ENCODE results near the gene PDCD2L.
"Not testable (repeated sequence)": the region's sequence is repeated elsewhere in the genome, so short reads cannot be mapped to it uniquely, and the experiment has no call there.

PDCD2L gene

DNA sequence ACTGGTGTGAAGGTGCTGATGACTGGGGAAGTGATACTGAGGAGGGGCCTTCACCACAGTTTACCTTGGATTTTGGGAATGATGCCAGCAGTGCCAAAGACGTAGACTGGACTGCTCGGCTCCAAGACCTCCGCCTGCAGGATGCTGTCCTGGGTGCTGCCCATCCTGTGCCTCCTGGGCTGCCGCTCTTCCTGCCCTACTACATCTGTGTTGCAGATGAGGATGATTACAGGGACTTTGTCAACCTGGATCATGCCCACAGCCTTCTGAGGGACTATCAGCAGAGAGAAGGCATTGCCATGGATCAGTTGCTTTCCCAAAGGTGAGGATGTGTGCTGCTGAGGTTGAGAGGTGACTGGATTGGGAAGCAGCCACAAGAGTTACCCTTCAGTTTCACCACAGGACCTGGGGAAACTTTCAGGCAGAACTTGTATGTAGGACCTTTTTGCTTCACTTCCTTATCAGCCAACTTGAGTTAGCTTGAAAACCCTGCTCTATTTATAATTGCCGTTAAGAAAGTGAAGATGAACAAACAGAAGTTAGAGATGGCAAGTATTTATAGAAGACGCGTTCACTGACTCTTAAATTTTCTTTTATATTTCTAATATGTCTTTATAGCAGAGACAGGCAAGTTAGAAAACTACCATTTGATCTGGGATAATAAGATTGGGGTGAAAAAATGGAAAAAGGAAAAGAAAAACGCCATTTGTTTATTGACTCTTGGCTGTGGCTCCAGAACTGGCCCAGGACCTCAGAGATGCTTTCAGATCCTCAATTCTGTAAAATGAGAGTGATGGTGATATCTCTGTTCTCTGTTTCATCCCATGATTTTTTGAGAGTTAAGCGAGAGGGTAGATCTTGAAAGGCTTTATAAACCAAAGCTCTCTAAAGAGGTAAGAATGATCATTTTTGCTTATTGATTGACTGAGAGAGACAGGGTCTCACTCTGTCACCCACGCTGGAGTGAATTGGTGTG, 5.3 kb downstream of the PDCD2L start:
- no peak for DNase-seq (ENCODE audit: low read depth in 2 of 2, low spot score in 1 of 2)

DNA sequence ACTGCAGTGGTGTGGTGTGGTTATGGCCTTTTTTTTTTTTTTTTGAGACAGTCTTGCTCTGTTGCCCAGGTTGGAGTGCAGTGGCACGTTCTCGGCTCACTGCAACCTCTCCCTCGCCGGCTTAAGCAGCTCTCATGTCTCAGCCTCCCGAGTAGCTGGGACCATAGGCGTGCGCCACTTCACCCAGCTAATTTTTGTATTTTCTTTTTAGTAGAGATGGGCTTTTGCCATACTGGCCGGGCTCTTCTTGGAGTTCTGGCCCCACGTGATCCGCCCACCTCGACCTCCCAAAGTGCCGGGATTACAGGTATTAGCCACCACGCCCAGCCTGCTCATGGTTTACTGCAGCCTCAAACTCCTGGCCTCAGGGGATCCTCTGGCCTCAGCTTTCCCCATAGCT, 7.0 kb downstream of the PDCD2L start:
- DNase-seq (ENCODE audit: low read depth in 2 of 2, low spot score in 1 of 2) = no peak

DNA sequence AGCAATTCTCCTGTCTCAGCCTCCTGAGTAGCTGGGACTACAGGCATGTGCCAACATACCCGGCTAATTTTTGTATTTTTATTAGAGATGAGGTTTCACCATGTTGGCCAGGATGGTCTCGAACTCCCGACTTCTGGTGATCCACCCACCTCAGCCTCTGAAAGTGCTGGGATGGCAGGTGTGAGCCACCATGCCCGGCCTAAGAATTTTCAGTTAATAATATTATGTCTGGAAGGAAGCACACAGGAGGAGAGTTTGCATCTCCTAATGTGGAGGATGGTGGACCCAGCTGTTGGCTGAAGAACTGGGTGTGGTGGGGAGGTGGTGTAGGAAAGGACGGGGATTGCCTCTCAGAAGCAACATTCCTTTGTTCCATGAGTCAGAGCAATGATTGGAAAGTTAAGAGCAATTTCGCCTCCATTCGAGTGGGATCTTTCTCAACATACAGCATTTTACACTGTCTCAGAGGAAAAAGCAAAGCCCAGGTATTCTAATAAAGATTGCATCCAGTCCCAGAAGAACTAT, 11.9 kb downstream of the PDCD2L start:
- DNase-seq (ENCODE audit: low read depth in 2 of 2, low spot score in 1 of 2) = no peak

DNA sequence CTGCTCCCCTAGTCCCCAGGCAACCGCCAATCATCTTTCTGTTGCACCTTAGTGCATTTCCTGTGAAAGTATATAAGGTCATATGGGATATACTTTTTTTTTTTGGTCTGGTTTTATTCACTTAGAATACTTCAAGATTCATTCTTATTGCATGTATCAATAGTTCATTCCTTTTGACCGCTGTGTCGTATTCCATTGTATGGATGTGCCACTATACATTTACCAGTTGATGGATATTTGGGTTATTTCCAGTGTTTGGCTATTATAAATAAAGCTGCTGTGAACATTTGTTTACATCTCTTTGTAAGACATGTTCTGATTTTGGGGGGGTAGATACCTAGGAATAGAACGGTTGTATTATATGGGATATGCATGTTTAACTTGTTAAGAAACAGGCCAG, 14.1 kb downstream of the PDCD2L start:
- no peak for DNase-seq (ENCODE audit: low read depth in 2 of 2, low spot score in 1 of 2)

DNA sequence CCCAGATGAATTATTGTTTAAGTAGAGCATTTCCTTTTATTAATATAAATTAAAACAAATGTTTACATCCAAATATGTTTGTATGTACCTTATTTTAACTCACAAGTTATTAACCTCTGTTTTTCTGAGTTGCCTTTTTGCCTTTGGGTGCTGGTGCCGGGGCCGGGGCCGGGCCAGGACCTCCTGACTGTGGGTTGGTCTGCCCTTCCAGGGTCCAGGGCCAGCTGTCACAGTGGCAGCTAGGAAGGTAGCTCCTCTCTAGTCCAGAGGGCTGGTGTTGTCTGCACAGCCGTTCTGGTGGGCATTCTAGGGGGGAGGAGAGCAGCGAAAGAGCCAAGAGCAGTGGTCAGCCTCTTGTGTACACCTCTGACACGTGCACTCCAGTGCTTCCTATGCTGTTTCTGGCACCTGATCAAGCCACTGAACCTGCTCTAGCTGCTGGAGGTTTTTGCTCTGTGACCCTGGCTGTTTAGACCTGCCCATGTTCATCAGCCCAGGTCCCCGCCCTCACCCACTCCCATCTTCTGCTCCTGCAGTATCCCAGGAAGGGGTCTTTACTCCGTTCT, 22.0 kb downstream of the PDCD2L start:
- no peak for DNase-seq (ENCODE audit: low read depth in 2 of 2, low spot score in 1 of 2)

DNA sequence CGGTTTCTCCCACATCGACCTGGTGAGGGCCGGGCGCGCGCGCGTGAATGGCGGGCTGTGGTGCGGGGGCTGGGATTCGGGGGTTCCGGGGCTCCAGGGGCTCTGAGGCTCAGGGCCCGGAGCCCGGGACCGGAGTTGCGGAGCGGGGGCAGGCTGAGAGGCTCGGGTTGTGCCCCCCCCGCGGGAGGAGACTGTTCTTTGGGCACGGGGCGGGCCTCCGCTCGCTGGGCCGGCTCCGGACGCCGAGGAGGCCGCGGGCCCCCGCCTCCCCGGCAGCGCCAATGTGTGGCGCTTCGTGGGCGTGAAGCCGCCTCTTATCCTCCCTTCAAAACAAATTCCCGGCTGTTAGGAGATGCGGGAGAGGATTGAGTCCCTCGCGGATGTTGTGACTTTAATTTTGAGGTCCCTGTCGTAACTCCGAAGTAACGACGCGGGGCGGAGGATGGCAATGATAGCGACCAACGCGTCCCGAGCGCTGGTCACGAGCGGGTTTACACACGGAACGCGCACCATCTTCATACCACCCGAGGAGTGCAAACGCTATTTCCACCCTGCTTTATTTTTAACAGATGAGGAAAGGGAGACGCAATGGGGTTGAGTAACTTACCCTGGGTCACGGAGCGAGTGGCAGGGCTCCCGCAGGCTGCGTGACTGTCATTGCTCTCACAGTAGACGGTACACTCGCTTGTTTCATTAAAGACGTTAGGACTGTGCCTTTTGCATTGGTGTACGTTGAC, 24.5 kb downstream of the PDCD2L start:
- DNase-seq (ENCODE audit: low read depth in 2 of 2, low spot score in 1 of 2) = peak in 1 of 2 donors; percentile 9

DNA sequence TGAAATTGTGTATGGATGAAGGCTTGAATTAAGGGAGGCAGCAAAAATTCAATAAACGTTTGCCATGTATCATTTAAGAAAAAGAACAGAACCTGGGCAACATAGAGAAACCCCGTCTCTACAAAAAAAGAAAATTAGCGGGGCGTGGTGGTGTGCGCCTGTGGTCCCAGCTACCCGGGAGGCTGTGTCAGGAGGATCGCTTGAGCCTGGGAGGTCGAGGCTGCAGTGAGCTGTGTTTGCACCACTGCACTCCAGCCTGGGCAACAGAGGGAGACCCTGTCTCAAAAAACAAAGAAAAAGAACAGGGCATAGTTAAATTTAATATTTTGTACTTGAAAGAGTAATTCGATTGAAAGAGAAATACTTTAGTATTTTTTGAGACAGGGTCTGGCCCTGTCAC, 25.4 kb downstream of the PDCD2L start:
- no peak for DNase-seq (ENCODE audit: low read depth in 2 of 2, low spot score in 1 of 2)

DNA sequence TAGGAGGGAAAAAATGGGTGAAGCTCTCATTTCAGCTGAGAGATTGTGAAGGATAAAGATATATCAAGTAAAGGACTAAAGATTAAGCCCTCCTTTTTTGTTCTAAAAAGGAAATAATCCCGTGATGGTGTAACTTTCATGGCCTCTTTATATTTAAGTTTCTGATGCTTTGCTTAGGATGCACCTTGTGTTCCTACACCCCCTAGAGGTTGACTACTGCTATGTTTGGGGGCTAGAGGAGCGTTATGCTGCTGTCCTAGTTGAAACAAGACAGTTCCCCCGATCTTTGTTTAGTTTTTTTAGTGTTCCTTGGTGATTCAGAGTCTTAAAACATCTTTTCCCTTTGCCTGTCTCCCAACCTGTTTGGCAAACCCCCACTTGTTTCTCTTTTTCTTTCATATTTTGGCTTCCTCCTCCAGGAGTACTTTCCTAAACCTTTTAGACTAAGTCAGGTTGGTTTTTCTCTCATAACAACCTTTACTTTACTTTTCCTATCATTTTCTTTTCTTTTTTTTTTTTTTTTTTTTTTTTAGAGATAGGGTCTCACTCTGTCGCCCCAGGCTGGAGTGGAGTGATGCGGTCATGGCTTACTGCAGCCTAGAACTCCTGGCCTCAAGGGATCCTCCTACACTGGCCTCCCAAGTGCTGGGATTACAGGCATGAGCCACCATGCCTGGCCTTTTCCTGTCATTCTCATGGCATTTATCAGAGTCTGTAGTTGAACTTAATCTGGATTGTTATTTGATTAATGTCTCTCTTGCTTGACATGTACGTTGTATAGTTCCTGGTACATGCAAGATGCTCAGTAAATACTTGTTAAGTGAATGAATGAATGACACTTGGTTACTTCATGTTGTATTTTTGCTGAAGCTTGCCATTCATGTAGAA, 26.8 kb downstream of the PDCD2L start:
- DNase-seq (ENCODE audit: low read depth in 2 of 2, low spot score in 1 of 2) = peak; percentile 6 to 15

DNA sequence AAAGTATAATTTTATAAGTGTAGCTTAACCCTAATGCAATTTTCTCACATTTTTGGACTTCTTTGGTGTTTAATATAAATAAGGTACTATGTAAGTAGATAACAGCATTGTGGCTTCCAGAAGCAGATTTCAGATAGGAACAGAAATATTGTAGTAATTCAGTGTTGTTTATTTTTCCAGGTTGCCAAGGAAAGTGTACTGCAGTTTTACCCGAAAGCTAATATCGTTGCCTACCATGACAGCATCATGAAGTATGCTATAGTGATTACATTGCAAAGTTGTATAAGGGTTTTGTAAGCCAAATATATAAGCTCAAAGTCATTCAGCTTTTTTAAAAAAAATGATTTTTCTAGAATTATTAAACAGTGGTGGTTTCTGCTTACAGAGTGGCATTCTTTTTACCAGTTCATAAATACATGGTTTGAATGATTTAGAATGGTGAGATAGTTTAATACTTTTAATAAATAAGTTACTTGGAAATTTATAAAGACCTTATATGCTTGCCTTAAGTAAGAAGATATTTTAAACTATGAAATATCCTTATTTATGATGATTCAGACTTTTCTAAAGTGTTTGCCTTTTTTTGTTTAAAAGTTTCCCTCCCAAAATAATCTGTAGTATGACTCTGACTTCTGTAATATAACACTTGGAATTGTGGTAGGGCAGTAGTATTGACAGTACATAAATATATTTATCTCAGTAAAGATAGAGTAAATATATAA, 27.6 kb downstream of the PDCD2L start:
- no peak for DNase-seq (ENCODE audit: low read depth in 2 of 2, low spot score in 1 of 2)

DNA sequence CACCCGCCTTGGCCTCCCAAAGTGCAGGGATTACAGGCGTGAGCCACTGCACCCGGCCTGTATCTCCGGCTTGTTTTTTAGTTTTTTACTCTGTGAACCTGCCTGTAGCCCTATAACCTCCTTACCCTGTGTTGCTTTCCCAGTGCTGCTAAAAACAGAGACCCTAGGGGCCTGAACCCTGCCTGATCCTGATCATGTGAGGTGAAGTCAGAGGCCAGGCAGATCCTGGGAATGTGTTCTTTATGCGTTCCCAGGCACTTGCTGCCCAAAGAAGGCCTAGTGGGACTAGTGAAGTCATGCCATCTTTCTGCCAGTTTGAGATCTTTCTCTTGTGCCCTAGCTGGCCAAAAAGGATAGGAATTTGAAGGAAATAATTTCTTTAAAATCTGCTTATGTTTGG, 28.6 kb downstream of the PDCD2L start:
- DNase-seq (ENCODE audit: low read depth in 2 of 2, low spot score in 1 of 2) = no peak

DNA sequence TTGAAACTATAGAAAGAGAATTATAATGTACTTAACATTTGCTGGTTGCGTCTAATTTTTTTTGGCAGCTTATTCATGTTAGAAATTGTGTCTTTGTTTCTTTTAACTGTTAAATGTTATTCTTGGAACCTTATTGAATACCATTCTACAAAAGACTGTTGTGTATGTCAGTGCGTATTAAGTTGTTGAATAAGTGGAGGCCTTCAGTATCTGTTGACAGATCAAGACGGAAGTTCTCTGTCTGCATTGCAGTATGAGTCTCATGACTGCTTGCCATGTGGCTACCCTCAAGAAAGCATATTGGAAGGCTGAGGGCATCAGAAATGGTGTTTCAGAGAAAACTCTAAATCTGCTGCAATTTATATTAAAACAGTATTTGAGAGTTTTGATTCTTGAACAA, 32.5 kb downstream of the PDCD2L start:
- DNase-seq (ENCODE audit: low read depth in 2 of 2, low spot score in 1 of 2) = no peak

DNA sequence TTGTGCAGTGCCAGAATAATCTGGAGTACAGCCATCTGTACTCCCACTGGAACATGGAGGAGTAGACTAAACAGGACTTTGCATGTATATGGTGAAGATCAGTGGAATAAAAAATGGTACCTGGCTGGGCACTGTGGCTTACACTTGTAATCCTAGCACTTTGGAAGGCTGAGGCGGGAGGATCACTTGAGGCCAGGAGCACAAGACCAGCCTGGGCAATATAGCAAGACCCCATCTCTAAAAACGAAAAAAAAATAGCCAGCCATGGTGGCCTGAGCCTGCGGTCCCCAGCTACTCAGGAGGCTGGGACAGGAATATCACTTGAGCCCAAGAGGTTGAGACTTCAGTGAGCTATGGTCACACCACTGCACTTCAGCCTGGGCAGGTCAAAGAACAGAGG, 44.0 kb downstream of the PDCD2L start:
- DNase-seq (ENCODE audit: low read depth in 2 of 2, low spot score in 1 of 2) = no peak

DNA sequence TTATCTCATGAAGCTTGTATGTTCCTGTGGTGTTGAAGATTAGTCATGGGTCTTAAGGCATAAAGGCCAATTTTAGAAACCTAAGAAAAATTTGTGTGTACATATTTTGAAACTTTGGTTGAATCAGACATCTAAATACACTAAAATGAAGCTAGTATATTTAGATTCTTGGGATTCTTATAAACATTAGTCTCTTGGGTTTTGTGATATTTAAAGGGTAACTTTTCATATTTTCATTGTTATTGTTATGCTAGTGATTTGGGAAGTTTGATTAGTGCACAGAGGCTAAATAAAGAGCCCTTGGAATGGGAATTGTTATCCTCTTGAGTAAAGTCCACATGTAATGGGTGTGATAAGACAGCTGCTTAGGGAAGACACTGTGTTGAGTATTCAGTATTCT, 48.5 kb downstream of the PDCD2L start:
- DNase-seq (ENCODE audit: low read depth in 2 of 2, low spot score in 1 of 2) = no peak

DNA sequence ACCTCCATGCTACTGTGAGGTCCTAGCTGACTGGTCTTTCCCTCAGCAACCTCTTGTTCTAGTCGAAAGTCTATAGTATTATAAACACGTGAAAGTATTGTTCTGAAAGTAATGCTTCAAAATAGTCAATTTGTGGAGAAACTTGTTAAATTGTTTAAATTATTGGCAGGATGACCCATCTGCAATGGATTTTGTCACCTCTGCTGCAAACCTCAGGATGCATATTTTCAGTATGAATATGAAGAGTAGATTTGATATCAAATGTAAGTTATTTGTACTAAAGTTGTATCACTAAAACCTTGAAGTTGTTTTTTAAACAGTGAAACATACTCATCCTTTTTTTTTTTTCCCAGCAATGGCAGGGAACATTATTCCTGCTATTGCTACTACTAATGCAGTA, 49.9 kb downstream of the PDCD2L start:
- DNase-seq (ENCODE audit: low read depth in 2 of 2, low spot score in 1 of 2) = no peak

DNA sequence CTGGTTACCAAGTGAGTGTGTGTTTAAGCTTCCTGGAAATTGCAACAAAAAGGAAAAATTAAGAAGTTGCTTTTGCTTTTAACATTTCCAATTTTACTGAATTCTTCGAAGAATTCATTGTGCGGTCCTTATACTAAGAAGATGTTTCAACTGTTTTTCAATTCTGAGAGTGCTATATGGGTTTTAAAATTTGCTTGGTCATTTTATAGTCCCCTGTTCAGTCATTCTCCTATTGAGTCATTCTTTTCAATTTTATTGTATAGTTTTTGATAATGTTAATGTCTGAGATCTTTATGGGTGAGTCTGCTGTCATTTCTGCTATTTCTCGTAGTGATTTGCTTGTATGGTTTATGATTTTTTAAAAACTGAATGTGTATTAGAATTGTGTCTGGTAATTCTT, 50.5 kb downstream of the PDCD2L start:
- DNase-seq (ENCODE audit: low read depth in 2 of 2, low spot score in 1 of 2) = no peak

DNA sequence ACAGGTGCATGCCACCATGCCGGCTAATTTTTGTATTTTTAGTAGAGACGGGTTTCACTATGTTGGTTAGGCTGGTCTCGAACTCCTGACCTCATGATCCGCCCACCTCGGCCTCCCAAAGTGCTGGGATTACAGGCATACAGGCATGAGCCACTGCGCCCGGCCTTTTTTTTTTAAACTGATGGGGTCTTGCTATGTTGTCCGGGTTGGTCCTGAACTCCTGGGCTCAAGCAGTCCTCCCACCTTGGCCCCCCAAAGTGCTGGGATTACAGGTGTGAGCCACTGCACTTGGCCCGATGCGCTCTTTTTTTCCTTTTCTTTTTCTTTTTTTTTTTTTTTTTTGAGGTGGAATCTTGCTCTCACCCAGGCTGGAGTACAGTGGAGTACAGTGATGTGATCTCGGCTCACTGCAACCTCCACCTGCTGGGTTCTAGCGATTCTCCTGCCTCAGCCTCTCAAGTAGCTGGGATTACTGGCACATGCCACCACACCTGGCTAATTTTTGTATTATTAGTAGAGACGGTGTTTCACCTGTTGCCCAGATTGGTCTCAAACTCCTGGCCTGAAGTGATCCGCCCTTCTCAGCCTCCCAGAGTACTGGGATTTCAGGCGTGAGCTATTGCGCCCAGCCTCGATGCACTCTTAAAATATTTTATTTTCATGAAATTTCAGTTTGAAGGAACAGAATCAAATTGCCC, 51.7 kb downstream of the PDCD2L start:
- DNase-seq (ENCODE audit: low read depth in 2 of 2, low spot score in 1 of 2) = not testable (repeated sequence)

DNA sequence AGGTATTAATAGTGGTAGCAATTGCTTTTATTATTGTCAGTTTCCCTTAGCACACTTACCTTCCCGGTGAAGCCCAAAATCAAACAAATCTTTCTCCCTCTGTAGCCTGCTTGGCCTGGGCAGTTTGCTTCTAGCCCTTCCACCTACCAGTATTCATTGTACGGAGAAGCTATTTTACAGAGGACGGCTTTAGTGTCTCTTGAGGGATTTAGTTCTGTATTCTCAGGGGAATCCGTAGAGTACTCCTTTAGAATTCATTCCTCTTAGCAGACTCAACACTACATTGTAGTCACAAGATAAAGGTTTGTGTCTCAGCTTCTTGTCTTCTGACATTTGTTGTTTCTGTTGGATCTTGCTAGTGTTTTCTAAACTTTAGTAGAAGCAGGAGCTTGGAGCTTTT, 53.2 kb downstream of the PDCD2L start:
- no peak for DNase-seq (ENCODE audit: low read depth in 2 of 2, low spot score in 1 of 2)

DNA sequence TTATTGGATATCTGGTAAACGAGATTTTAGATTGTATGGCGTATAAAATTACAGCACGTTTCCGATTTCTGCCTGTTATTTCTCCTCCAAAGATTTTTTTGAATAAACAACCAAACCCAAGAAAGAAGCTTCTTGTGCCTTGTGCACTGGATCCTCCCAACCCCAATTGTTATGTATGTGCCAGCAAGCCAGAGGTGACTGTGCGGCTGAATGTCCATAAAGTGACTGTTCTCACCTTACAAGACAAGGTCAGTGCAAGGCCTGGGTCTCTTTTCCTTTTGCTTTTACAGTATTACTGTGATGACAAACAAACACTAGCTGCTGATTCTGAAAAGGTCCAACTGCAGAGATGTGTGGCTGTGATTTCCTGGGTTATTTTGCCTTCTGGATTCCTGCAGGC, 54.5 kb downstream of the PDCD2L start:
- no peak for DNase-seq (ENCODE audit: low read depth in 2 of 2, low spot score in 1 of 2)

DNA sequence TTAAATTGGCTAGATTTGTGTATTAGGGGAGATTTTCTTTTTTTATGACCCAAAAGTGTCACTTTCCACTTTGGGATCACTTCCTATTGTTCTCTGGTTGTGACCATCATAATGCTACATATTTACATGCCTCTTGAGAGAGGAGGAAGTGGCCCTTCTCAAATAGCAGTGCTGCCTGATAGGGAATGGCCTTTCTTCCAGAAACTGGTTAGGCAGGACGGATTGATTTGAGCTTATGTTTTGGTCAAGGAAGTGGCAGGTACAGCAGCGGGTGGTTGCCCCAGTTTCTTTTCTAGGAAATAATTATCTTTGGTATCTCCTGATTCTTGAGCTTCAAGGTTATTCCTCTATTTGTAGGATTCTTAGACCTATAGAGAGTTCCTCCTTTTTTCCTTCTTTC, 55.4 kb downstream of the PDCD2L start:
- no peak for DNase-seq (ENCODE audit: low read depth in 2 of 2, low spot score in 1 of 2)
